ENCODE data around the gene ADGRL3.

Gene ADGRL3

DNA sequence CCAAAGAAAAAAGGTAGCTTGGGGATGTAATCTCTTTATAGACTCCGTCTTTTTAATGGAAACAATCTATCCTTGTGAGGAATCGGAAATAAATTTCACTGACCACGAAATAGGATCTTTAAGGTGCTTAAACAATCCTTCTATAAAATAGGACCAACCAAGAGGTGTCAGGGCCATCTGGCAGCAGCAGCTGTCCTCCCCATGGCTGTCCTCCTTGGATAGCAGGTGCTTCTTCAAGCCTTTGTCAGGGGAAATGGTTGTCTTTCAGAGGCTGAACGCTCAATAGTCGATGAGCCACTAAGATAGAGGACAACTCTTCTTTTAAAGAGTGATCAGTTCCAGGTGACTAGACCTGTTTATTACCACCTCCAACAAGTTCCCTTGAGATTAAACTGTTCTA, 231.0 kb downstream of the ADGRL3 start:
- FAIRE-seq, result no peak

DNA sequence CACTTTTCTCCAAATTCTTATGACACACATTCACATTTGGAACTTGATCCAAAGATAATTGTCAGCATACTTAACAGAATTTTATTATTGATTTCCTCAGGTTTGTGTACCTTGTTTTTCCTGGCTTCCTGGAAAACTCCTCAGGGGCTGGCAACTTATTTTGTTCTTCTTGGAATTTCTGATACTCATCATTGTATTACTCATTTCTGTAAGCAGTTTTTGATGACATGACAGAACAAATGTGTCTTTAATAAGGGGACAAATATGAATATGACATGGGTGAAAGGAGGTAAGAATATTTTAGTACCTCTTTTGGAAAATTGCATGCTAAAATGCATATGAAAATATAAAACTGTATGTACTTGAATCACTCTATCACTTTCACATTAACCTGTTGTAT, 237.8 kb downstream of the ADGRL3 start:
- FAIRE-seq, result no peak

DNA sequence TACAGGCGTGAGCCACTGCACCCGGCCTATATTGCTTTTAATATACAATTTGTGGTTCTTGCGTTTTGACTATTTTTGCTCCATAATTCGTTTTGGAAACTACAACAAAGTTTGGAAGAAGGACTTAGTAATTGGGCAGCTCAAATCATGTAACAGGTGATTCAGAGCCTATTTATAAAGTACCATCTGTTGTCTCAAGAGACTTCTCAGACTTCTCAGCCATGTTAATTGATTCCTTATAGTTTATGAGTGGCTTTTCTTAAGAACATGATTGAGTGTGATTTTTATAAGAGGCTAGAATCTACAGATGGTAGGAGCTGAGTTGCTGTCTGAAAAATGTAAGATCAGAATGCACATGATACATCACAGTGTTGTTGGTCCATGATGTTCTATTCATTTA, 240.2 kb downstream of the ADGRL3 start:
- no peak for FAIRE-seq

DNA sequence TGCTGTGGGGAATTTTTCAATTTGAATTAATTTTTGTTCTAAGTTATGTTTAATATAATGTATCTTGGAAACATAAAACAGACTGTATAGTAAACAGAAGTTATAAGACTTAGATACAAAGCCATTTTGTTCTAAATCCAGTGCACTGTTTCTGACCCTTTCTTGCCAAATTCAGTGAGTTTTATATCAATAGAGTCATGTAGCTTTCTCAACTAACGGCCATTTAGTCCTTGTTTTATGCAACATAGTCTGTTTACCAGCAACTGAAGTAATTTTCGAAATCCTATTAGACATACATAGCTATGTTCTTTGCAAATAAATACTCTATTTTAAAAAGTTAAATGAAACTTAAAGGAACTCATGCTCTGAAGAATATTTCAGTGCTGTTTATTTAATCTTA, 242.8 kb downstream of the ADGRL3 start:
- FAIRE-seq, result no peak

DNA sequence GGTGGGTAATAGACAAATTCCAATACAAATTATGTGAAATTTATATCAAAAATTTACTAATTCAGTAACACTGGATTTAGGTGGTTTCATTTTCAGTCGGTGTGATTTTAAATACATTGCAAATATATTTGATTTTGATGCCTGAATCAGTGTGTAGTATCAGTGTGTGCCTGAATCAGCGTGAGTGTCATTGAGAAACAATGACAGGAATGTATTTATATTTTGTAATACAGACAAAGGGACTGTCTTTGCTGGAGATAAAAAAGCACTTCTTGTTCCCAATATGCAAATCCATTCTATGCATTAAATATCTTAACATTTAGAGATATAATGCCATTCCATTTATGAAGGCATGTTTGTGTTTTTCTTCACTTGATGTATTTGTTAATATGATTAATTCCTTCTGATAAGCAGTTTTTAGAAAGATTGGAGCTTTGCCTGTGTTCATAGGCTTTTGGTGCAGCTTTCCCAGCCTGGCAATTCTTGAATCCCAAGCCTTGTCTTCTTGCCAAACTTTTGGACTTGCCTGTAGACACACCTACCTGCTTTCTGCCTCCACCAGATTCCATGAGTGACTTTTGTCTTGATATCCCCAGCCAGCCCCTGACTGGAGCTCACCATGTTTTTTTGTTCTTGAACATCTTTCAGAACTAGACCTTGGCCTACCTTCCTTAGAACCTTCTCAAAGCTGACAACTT, 243.8 kb downstream of the ADGRL3 start:
- no peak for FAIRE-seq

DNA sequence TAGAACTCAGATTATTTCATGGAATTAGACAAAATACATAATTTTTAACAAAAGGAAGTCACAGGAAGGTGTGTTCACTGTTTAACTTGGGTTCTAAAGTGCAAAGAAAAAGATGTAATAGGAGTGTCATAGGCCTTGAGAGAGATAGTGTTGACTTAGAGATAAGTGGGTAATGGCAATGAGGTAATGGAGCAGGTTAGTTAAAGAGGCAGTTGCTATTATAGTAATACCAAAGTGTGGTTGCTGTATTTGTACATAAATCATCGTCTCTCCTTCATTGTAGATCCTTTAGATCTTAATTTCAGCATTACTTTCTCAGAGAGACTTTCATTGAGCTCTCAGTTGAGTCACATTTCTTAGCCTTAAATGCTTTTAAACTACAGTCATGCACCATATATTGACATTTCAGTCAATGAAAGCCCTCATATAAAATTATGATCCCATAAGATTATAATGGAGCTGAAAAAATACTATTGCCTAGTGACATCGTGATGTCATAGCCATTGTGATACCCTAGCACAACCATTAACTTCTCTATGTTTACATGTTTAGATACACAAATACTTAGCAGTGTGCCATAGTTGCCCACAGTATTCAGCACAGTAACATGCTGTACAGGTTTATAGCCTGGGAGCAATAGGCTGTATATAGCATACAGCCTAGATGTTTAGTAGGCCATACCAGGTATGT, 245.4 kb downstream of the ADGRL3 start:
- no peak for FAIRE-seq

DNA sequence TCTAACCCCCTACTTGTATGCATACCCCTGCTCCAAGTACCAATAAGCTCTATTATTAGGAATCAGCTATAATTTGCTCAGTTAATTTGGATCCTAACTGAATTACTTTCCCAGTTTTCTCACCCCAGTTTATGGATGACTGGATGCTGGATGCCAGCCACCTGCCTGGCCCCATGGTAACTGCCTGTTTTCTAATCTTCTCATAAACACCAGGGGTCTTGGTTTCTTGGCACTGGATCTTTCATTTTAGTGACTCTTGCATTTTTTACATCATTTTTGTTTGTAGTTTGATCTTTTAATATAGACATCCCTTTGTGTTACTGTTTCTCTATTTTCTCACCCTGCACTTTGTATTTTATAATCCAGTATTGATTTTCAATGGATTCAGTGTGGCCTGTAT, 246.8 kb downstream of the ADGRL3 start:
- no peak for FAIRE-seq

DNA sequence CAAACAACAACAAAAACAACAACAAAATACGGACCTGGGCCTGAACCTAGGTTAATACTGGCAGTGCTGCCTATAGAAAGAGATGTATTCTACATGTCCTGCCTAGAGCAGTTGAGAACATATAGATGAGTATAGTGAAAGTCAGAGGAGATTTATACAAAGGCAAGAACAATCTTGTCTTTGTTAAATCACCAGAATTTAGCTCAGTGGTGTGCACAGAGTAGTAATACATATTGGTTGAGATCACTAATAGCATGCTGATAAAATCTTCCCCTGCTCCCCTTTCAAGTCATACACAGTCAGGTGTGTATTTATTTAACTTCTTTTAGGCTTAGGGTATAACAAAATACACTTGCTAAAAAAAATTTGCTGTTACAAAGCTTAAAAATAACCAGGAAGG, 247.8 kb downstream of the ADGRL3 start:
- FAIRE-seq, result no peak

DNA sequence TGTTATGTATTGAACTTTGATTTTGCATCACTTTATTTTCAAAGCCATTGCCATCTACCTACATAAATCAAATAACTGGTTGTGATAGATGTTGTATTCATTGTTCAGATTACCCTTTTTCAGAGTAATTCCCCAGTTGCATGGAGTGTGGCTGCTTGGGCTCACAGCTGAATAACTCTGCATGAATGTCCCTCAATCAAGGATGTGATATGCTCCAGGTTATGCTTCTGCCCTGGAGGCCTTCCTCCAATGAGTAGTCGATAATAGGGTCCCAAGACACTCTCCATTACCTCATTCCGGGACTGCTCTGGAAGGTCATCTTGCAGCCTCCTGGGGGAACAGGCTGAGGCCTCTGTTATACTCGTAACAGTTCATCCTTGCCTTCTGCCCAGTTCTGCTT, 251.8 kb downstream of the ADGRL3 start:
- no peak for FAIRE-seq

DNA sequence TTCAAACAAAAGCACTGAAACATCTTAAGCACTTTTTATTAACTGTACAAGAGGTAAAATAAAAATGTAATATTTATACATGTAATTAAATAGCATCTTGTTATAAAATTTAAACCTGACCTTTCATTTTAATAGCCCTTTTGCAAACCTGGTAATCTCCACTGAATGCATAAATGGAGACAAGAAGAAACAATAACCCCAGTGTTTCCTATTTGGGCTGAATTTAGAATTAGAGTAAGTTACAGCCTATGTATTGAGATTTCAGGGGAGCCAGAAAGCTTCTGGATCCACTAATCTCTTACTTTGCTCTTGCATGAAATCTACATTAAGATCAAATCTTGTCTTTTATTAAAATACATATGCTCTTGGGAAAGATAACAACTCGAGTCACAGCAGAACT, 261.8 kb downstream of the ADGRL3 start:
- FAIRE-seq, result no peak

DNA sequence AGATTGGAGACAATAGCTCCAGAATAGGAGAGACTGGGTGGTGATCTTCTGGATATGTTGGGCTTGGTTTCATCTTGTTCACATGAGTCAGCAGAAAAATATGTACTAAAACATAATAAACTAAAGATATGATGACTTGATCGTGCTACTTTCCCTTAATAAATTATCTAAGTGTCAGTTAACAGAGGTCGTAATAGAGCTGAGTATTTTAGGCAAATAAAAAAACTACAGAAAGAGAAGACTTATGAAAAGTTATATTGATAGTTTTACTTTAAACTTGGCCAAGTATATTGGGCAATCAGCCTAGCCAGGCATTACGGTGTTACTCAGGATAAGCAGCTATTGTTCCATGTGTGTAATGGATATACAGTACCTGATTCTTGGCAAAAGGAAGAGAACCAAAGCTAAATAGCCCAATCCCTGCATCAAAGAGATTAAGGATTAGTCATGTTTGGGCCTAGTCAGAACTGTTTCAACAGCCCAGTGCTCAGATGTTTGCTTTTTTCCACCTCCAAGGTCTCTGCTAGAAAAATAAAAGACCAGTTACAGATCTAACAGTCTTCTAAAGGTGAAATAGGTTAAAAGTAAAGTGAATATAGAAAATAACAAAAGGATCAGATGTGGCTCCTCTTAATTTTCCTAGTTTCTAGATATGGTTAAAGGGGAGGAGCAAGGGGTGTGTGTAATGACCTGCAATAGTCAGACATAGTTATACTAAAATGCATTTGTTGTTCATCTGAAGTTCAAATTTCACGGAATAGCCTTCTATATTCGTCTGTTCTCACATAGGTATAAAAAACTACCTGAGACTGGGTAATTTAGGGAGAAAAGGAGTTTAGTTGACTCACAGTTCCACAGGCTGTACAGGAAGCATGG, 262.6 kb downstream of the ADGRL3 start:
- FAIRE-seq, result peak; percentile 4

DNA sequence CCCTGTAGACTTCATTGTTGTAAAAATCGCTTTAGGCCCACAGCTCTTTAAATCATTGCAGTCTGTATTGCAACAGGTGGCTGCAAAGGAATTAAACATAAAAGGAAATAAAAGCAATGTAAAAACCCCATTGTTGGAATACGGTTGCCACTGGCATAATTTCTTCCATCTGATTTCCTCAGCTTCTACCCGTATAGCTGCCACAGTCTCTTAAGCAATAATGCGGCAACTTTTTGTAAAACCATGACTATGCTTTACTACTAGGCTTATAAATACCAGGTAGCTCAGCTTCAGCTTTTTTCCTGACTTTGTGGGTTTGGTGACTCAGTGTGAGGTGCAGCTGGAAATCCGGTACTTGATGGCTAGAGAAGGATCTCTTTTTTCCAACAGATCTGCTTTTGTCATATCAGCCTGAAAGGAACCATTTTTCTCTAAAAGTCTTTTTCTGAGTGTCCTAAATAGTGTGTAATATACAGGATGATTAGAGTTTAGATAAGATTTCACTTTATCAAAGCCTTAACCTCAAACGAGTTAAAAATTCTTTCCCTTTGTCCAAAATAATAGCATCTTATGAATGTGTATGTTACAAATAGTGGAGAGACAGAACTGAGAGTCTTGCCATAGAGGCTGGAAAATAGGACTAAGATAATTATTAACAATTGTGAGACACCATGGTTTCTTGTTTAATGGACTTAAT, 268.0 kb downstream of the ADGRL3 start:
- no peak for FAIRE-seq

DNA sequence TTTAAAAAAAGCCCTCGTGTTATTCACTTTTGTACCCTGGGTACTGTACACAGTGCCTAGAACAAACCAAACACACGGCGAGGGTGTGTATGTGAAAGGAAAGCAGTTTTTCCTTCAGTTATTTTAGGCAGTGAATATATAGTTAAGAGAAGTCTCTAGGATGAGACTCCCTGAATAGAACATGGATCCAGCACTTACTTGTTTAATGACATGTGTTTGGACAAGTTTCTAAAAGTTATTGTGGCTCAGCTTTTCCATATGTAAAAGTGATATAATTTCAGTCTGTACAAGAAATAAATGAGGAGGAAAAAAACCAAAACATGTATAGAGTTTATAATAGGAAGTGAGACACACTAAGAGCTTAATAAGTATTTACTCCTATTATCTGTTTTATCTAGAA, 273.2 kb downstream of the ADGRL3 start:
- FAIRE-seq, result no peak

DNA sequence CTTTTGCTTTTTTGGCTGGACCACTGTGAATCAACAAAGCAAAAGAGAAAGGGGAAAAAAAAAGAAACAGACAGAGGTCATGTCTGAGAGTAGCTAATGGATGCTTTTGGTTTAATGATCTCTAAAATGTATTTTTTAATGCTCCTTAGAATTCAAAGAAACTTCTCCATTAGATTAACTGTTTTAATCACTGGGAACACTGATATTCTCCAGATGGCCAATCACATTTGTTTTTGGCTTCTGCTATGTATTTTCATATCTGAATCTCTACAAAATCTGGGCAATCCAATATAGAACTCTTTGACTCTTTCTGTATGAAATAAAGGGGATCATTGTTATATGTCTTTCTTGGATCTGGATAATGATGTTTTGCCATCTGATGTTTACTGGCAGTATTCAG, 278.2 kb downstream of the ADGRL3 start:
- FAIRE-seq, result no peak

DNA sequence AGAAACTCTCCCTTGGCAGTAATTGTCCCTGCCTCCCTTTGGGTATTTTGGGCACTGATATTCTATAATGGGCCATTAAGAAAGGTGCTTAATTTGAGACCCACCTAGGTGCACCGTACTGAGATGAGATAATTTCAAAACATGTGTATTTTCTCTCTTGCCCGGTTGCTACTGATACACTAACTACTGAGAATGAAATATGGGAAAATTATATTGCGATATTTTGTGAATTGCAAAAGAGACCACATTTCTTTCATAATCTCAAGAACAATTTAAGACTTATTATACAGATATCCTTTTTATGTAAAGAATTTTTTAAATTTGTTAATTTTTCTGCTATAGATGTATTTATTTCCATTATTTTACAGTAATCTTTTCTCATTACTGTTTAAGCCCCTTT, 284.9 kb downstream of the ADGRL3 start:
- FAIRE-seq, result no peak

DNA sequence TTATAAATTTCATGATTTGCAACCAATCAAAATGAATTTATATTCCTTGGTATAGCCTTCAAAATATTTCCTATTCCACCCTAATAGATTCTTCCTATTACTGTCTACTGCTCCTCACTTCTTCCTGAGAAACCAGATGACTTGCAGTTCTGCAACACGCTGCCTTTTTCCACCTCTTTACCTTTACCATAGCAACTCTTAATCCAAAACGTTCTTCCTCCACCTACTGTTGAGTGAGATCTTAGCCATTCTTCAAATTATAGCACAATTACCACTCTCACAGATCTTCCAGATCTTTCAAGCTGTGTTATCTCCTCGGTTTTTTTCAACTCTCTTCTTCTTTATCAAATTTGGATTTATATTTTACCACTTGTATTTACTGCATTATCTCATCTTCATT, 289.8 kb downstream of the ADGRL3 start:
- FAIRE-seq, result no peak

DNA sequence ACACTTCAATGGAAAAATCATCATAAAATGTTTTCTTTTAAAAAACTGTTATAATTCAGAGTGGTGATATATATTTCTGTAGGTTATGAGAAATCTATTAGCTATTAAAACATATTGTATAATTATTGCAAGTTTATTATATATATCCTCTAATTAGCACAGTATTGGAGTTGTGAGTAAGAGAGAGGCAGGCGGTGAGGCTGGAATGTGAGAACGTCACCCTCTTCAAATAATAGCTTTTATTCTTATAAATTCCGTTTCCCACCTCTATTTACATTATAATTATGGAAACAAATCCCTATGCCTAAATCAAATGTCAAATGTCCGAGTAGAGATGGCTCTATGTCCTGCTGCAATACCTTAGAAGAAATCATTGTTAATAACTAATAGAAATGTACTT, 292.9 kb downstream of the ADGRL3 start:
- no peak for FAIRE-seq

DNA sequence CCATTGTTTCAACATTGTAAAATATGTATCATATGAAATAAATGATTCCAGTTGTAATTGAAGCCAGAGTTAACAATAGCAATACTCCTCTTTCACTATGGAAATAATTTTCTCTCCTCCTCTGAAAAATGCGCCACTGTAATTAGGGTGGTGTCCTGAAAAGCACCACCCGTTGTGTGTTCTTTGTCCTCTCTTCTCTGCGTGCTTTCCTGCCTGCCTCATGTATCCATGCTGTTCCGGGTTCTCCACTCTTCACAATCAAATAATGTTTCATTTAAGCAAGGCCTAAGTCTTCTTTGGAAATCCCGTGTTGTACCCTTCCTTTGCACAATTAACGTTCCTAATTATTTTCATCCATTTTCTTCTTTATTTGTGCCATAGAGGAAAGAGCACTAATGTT, 293.3 kb downstream of the ADGRL3 start:
- no peak for FAIRE-seq

DNA sequence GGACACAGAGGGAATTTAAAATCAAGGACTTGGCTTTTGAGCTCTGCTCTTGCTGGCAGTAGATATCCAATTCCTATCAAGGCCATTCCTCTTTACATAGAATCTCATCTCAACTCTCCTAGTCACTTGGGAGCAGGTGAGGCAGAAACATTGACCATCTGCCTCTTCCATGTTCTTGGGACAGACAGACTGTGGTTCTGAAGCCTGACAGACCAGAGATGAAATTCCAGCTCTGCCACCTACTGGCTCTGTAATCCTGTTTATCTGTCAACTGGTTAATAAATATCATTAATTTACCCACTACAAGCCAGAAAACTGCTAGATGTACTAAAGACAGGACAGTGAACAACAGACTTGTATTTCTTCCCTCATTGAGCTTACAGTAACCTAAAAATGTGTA, 300.8 kb downstream of the ADGRL3 start:
- no peak for FAIRE-seq

DNA sequence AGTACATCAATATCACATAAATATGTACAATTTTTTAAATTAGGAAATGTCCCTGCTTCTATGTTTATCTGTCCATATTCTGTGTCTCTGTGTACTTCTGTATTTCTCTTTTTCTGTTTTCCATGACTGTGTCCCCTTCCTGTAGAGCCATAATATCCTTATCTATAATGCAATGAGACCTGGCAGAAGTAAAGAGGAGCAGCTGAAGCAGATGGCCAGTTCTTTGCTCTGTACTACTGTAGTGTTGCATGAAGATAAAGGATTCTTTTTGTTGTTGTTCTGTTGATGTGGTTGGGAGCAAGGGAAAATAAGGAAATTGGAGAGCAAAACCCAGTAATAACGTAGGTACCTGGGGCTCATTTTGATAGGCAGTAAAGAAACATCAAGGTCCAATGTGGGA, 301.7 kb downstream of the ADGRL3 start:
- no peak for FAIRE-seq

DNA sequence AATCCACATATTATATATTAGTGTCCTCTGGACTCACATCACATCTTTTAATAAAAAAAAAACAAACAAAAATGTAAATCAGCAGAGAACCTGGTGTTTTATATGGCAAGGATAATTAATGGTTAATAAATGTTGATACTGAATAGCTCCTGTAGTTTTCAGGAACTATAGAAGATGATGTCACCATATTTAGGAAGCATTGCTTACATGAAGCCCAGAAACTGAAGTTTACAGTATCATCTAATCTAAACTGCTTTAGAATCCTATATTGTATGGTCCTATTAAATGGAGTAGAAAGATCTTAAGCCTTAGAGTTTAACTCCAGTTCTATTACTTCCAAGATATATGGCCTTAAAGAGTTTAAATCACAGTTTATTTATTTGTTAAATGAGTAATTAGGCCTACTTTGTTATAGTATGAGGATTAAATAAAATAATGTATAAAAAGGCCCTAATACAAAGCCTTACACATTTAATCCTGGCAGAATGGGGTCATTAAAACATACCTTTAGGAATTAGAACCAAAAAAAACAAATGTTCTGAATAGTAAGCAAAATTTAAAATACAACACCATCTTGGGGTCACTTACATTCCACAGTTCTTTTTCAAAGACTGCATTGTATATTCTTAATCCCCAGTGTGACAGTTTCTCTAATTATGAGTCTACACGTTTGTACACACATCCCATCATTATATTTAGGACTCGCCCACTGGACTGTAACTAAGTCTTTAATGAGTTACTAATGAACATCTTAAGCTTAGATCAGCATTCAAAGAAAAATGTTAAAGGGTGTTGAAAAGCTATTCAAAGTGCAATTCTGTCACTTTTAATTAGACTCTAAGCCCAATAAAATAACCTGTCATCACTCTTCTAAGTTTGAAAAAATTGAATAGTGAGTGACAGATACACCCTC, 305.9 kb downstream of the ADGRL3 start:
- FAIRE-seq, result no peak

DNA sequence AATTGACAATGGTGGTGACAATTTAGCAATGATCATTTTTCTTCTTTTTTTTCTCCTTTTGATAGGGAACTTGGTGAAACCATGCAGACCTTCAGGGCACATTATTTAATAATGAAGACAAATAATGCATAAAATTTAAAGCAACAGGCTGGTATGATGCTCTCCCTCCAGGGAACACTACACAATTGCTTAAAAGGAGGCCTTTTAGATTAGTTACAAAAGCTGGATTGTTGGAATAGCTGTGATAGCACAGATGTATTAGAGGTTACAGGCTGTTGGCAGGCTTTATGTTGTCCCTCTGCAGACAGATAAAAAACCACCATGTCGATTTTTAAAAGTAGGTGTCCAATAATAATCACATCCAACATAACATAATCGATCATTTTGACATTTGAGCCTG, 307.0 kb downstream of the ADGRL3 start:
- FAIRE-seq, result no peak
